K562 (cell line): ENCODE measurements around the gene VPS13D. TPM values are rescaled to one million over a fixed set of nuclear protein-coding genes. Genes with fewer than 3 reads are reported as not detected.

Experiments used
- DIDO1 ChIP-seq: fragments of 450-650 bp; IDR thresholded peaks from 2 replicates; pipeline ENCODE4 v1.6.1; 2016; ENCODE audit warnings: low read depth, missing biosample characterization, missing genetic modification characterization
- DMBX1 ChIP-seq: fragments of 250-450 bp; sonication (Bioruptor Pico); IDR thresholded peaks from 2 replicates; pipeline ENCODE4 v1.8.0; 2022; ENCODE audit warnings: inconsistent platforms, mild to moderate bottlenecking, moderate library complexity, borderline replicate concordance
- DNMT1 ChIP-seq: fragments of 450-650 bp; IDR thresholded peaks from 2 replicates; pipeline ENCODE4 v1.6.1; 2016; ENCODE audit warnings: antibody characterized with exemption, mild to moderate bottlenecking
- ETV1 ChIP-seq: fragments of 450-650 bp; conservative IDR thresholded peaks from 2 replicates; pipeline ENCODE4 v1.6.1; 2016; ENCODE audit warnings: missing genetic modification characterization, control low read depth, low read depth, missing compliant biosample characterization
- FOXK2 ChIP-seq, 2 experiments: fragments of 450-650 bp; IDR thresholded peaks in 1 of 2; conservative IDR thresholded peaks in 1 of 2; 2 replicates each; pipeline ENCODE4 v1.6.1; 2016; ENCODE audit warnings: low read depth in 2 of 2, mild to moderate bottlenecking in 1 of 2
- MAX ChIP-seq: sonication (generic); formaldehyde crosslinking; IDR thresholded peaks from 2 replicates; pipeline ENCODE4 v1.9.0; 2022; ENCODE audit warnings: mild to moderate bottlenecking, missing genetic modification reagents
- NFATC3 ChIP-seq: fragments of 450-650 bp; IDR thresholded peaks from 2 replicates; pipeline ENCODE4 v1.6.1; 2017; ENCODE audit warnings: mild to moderate bottlenecking
- SAFB2 ChIP-seq: fragments of 200-400 bp; formaldehyde crosslinking; IDR thresholded peaks from 2 replicates; pipeline ENCODE4 v1.6.1; 2018; ENCODE audit warnings: borderline replicate concordance, low read length, low read depth, moderate library complexity; ENCODE audit not compliant: severe bottlenecking
- ZC3H8 ChIP-seq: fragments of 450-650 bp; IDR thresholded peaks from 2 replicates; pipeline ENCODE4 v1.6.1; 2017
- ZNF41 ChIP-seq: fragments of 250-450 bp; sonication (Bioruptor Pico); conservative IDR thresholded peaks from 2 replicates; pipeline ENCODE4 v1.4.0; 2020; ENCODE audit warnings: mild to moderate bottlenecking
- ZNF695 ChIP-seq: fragments of 450-650 bp; formaldehyde crosslinking; IDR thresholded peaks from 2 replicates; pipeline ENCODE4 v1.4.0; 2020; ENCODE audit warnings: mild to moderate bottlenecking, moderate library complexity
- ZSCAN29 ChIP-seq: fragments of 450-650 bp; IDR thresholded peaks from 2 replicates; pipeline ENCODE4 v1.6.1; 2017
- polyA plus RNA-seq, 8 experiments: library from polyadenylated mRNA; depleted of rRNA in 4 of 8; stranded (reverse) in 5 of 8; unstranded in 3 of 8; fragments of >200 nt; fragmentation: Nextera tagmentation in 2 of 8; fragmentation: Illumina TruSeq in 1 of 8; extraction: Ambion mirVana in 2 of 8; extraction: Trizol in 1 of 8; gene quantifications; 2 replicates each; pipeline versions ENCODE4 v1.2.1 to v1.2.3, GENCODE V29; 2011 to 2014; ENCODE audit warnings: inconsistent platforms in 1 of 8, missing spikeins in 1 of 8
- total RNA-seq, 7 experiments: library from RNA; depleted of rRNA in 6 of 7; stranded (reverse); fragments of >200 nt in 6 of 7; fragmentation: Illumina TruSeq in 2 of 7; extraction: Trizol in 2 of 7; gene quantifications; 2 replicates each; pipeline versions ENCODE4 v1.2.1 to v1.2.3, GENCODE V29; 2011 to 2021; ENCODE audit warnings: low replicate concordance in 1 of 7
- TF ChIP-seq, protein P1 (sequence below): fragments of 450-650 bp; IDR thresholded peaks from 2 replicates; pipeline ENCODE4 v1.6.1; 2016; ENCODE audit warnings: low read depth
- TF ChIP-seq, protein P2 (sequence below): sonication (generic); formaldehyde crosslinking; IDR thresholded peaks from 2 replicates; pipeline ENCODE4 v1.8.1; 2023; ENCODE audit warnings: mild to moderate bottlenecking, missing genetic modification reagents
- TF ChIP-seq, protein P3 (sequence below): fragments of 250-450 bp; sonication (Bioruptor Pico); IDR thresholded peaks from 2 replicates; pipeline ENCODE4 v1.8.0; 2022; ENCODE audit warnings: inconsistent platforms

Gene VPS13D
- total and polyA plus RNA-seq, 9 of the 15 experiments (the other 6 are each of a cell fraction or from before 2014, with no cell fraction given): 6.1 to 51.5 (median 38.5) TPM

GRCh38 chr1:12450090-12450755, 220.4 kb downstream of the VPS13D start (continued):
- TF ChIP-seq, protein P1, sequence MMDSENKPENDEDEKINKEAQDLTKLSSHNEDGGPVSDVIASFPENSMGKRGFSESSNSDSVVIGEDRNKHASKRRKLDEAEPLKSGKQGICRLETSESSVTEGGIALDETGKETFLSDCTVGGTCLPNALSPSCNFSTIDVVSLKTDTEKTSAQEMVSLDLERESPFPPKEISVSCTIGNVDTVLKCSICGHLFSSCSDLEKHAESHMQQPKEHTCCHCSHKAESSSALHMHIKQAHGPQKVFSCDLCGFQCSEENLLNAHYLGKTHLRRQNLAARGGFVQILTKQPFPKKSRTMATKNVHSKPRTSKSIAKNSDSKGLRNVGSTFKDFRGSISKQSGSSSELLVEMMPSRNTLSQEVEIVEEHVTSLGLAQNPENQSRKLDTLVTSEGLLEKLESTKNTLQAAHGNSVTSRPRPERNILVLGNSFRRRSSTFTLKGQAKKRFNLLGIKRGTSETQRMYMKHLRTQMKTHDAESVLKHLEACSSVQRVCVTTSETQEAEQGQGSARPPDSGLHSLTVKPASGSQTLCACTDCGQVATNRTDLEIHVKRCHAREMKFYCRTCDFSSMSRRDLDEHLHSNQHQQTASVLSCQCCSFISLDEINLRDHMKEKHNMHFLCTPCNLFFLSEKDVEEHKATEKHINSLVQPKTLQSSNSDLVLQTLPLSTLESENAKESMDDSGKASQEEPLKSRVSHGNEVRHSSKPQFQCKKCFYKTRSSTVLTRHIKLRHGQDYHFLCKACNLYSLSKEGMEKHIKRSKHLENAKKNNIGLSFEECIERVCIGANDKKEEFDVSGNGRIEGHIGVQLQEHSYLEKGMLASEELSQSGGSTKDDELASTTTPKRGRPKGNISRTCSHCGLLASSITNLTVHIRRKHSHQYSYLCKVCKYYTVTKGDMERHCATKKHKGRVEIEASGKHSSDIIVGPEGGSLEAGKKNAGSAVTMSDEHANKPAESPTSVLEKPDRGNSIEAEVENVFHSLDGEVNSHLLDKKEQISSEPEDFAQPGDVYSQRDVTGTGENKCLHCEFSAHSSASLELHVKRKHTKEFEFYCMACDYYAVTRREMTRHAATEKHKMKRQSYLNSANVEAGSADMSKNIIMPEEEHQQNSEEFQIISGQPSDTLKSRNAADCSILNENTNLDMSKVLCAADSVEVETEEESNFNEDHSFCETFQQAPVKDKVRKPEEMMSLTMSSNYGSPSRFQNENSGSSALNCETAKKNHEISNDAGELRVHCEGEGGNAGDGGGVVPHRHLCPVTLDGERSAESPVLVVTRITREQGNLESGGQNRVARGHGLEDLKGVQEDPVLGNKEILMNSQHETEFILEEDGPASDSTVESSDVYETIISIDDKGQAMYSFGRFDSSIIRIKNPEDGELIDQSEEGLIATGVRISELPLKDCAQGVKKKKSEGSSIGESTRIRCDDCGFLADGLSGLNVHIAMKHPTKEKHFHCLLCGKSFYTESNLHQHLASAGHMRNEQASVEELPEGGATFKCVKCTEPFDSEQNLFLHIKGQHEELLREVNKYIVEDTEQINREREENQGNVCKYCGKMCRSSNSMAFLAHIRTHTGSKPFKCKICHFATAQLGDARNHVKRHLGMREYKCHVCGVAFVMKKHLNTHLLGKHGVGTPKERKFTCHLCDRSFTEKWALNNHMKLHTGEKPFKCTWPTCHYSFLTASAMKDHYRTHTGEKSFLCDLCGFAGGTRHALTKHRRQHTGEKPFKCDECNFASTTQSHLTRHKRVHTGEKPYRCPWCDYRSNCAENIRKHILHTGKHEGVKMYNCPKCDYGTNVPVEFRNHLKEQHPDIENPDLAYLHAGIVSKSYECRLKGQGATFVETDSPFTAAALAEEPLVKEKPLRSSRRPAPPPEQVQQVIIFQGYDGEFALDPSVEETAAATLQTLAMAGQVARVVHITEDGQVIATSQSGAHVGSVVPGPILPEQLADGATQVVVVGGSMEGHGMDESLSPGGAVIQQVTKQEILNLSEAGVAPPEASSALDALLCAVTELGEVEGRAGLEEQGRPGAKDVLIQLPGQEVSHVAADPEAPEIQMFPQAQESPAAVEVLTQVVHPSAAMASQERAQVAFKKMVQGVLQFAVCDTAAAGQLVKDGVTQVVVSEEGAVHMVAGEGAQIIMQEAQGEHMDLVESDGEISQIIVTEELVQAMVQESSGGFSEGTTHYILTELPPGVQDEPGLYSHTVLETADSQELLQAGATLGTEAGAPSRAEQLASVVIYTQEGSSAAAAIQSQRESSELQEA: no peak
- TF ChIP-seq, protein P2, sequence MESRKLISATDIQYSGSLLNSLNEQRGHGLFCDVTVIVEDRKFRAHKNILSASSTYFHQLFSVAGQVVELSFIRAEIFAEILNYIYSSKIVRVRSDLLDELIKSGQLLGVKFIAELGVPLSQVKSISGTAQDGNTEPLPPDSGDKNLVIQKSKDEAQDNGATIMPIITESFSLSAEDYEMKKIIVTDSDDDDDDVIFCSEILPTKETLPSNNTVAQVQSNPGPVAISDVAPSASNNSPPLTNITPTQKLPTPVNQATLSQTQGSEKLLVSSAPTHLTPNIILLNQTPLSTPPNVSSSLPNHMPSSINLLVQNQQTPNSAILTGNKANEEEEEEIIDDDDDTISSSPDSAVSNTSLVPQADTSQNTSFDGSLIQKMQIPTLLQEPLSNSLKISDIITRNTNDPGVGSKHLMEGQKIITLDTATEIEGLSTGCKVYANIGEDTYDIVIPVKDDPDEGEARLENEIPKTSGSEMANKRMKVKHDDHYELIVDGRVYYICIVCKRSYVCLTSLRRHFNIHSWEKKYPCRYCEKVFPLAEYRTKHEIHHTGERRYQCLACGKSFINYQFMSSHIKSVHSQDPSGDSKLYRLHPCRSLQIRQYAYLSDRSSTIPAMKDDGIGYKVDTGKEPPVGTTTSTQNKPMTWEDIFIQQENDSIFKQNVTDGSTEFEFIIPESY (CRISPR knock-in tag): no peak
- peak; percentile 41; the same call in 1 of the 2 replicates for TF ChIP-seq MAX
- TF ChIP-seq DIDO1 (tag): no peak
- TF ChIP-seq ZSCAN29: no peak; the same call in 1 of the 2 replicates
- no peak; the same call in 1 of the 2 replicates for TF ChIP-seq ZNF695 (CRISPR knock-in tag)
- TF ChIP-seq ETV1 (tag): no peak
- TF ChIP-seq SAFB2: no peak
- TF ChIP-seq NFATC3: no peak
- TF ChIP-seq ZNF41 (CRISPR knock-in tag): no peak
- TF ChIP-seq DNMT1: no peak
- TF ChIP-seq FOXK2 (conservative IDR thresholded peaks at IDR 0.05 in 1 of 2, IDR thresholded peaks at IDR 0.05 in 1 of 2; ENCODE audit: low read depth in 2 of 2): no peak
- no peak for TF ChIP-seq DMBX1 (CRISPR knock-in tag)
- TF ChIP-seq, protein P3, sequence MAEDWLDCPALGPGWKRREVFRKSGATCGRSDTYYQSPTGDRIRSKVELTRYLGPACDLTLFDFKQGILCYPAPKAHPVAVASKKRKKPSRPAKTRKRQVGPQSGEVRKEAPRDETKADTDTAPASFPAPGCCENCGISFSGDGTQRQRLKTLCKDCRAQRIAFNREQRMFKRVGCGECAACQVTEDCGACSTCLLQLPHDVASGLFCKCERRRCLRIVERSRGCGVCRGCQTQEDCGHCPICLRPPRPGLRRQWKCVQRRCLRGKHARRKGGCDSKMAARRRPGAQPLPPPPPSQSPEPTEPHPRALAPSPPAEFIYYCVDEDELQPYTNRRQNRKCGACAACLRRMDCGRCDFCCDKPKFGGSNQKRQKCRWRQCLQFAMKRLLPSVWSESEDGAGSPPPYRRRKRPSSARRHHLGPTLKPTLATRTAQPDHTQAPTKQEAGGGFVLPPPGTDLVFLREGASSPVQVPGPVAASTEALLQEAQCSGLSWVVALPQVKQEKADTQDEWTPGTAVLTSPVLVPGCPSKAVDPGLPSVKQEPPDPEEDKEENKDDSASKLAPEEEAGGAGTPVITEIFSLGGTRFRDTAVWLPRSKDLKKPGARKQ (CRISPR knock-in tag): 0 out of 2 replicates have a peak, but pooled peaks have one; percentile 52
- no peak for TF ChIP-seq ZC3H8
